ENCODE measurements around the gene NFATC2. TPM values are rescaled to one million over a fixed set of nuclear protein-coding genes. Genes with fewer than 3 reads are reported as not detected.

The NFATC2 gene
- total and polyA plus RNA-seq, 2 of the 8 experiments (the other 6 are each of a cell fraction or from before 2014, with no cell fraction given): 0.27 to 0.91 TPM

DNA sequence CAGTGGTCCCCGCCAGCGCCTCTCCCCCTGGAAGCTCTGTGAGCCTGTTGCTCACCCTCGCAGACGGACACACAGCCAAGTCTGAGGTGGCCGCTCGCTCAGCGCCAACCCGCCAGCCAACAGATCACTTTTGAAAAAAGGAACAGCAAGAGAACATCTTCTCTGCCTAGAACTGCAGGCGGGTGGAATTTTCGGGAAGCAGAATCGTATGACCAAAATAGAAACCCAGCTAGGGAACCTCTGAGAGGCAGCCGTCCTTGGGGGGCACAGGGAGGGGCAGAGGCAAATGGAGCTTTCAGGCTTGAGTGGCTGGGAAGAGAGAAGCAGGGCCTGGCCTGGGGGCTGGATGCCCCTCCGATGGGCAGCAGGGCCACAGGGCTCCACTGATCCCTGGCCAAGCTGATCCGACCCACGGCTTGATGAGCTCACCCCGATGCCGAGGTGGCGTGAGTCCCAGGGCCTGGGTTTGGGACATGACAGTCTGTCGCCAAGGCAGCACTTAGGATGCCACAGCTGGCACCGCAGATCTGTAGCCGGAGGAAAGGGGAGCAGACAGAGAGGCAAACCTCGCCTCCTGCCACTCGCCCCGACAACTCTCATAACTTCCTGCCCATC, 9.8 kb downstream of the NFATC2 start:
- no peaks in the 10 kb centered on the region for H3K4me1 ChIP-seq (replicated peaks in 1 of 4; ENCODE audit: control insufficient read depth in 3 of 4, insufficient read depth in 4 of 4, low read length in 3 of 4)
- H4K5ac ChIP-seq (ENCODE audit: insufficient read length, low read depth, low read length): no peak overlapping the region
- H4K20me1 ChIP-seq (replicated peaks in 1 of 2; ENCODE audit: control insufficient read depth in 1 of 2, insufficient read depth in 2 of 2, low read length in 2 of 2): no peaks in the 10 kb centered on the region
- H3K4ac ChIP-seq (replicated peaks; ENCODE audit: insufficient read length, low read depth, low read length): no peak overlapping the region
- DNase-seq (ENCODE audit: low read depth in 1 of 2, low spot score in 2 of 2) (no peak), FAIRE-seq (no peak)
- H3K23ac ChIP-seq (ENCODE audit: insufficient read length): no peak overlapping the region
- CTCF ChIA-PET (ENCODE audit: partially characterized antibody): interaction anchor here (0.5 to 1.2 kb wide), 3 partner anchors 9 to 542 kb away, joined by 3 to 4 read pairs (median 4); no protein-coding TSS in a partner anchor
- no peak overlapping the region for H2AK5ac ChIP-seq (ENCODE audit: low read depth, low read length)
- H2AFZ ChIP-seq (ENCODE audit: low read length): no peak overlapping the region
- H3K79me1 ChIP-seq (ENCODE audit: low read depth, low read length): no peaks in the 10 kb centered on the region
- no peak overlapping the region for H3K9ac ChIP-seq (replicated peaks in 1 of 4; ENCODE audit: extremely low read depth in 1 of 4, low read depth in 3 of 4, low read length in 3 of 4)
- H3K27ac ChIP-seq (ENCODE audit: low read depth, low read length): no peak overlapping the region
- no peak overlapping the region for H3K4me3 ChIP-seq (ENCODE audit: extremely low read depth in 1 of 4, insufficient read depth in 2 of 4, low read depth in 3 of 4, low read length in 4 of 4)
- H2BK20ac ChIP-seq (ENCODE audit: low read length): no peak overlapping the region
- H3K79me2 ChIP-seq (ENCODE audit: control insufficient read depth in 1 of 2, insufficient read depth in 2 of 2, low read length in 2 of 2): no peaks in the 10 kb centered on the region
- H3K18ac ChIP-seq (ENCODE audit: extremely low read depth, low read length): no peak overlapping the region
- no peak overlapping the region for H2BK12ac ChIP-seq (ENCODE audit: low read depth, low read length)
- POLR2A ChIA-PET (ENCODE audit: partially characterized antibody): no interaction called here
- no peak overlapping the region for H2BK15ac ChIP-seq (ENCODE audit: low read length)
- no peak overlapping the region for H3K4me2 ChIP-seq (ENCODE audit: insufficient read depth in 1 of 2, low read depth in 2 of 2, low read length in 2 of 2)
- no peak overlapping the region for H3K56ac ChIP-seq (replicated peaks; ENCODE audit: insufficient read length, low read depth, low read length)
- H3K23me2 ChIP-seq (ENCODE audit: low read depth, low read length): peaks cover 2% of the 10 kb centered on the region; the same call in 1 of the 2 replicates
- WGBS, 2 experiments (ENCODE audit: extremely low coverage in 1 of 2, insufficient coverage in 1 of 2, insufficient read length in 1 of 2, insufficient replicate concordance in 2 of 2, low coverage in 1 of 2, low lambda C conversion rate in 2 of 2, missing lambda C conversion rate in 1 of 2): 87% methylated on average over 21 of the region's 24 CpGs; no CpG with 5 or more reads in 1 of the 2 experiments
- H3K9me3 ChIP-seq (ENCODE audit: insufficient read depth in 2 of 2, low read depth in 1 of 2, low read length in 1 of 2): no peaks in the 10 kb centered on the region
- H3K14ac ChIP-seq (ENCODE audit: insufficient read length): no peak overlapping the region
- no peak overlapping the region for H2BK5ac ChIP-seq (ENCODE audit: low read depth, low read length)
- H4K8ac ChIP-seq (ENCODE audit: extremely low read depth, insufficient read depth, low read length): no peak overlapping the region
- H2BK120ac ChIP-seq (replicated peaks; ENCODE audit: low read depth, low read length): no peak overlapping the region
- H3K27me3 ChIP-seq (replicated peaks in 1 of 4; ENCODE audit: control insufficient read depth in 3 of 4, extremely low read depth in 1 of 4, insufficient read depth in 3 of 4, low read length in 3 of 4): no peaks in the 10 kb centered on the region
- no peak overlapping the region for H4K91ac ChIP-seq (replicated peaks; ENCODE audit: insufficient read length, low read length)
- H3K36me3 ChIP-seq (ENCODE audit: control insufficient read depth in 2 of 4, insufficient read depth in 4 of 4, low read length in 3 of 4): no peaks in the 10 kb centered on the region
